NOMO-1 (cell line): Measurements from ENCODE around the gene HSPA4L.

Experiments used
- DNase-seq, 2 experiments: peaks; one replicate each; lab custom pipeline; 2025; ENCODE audit not compliant: unreplicated experiment in 2 of 2; lab: John Stamatoyannopoulos, UW

Gene HSPA4L

DNA sequence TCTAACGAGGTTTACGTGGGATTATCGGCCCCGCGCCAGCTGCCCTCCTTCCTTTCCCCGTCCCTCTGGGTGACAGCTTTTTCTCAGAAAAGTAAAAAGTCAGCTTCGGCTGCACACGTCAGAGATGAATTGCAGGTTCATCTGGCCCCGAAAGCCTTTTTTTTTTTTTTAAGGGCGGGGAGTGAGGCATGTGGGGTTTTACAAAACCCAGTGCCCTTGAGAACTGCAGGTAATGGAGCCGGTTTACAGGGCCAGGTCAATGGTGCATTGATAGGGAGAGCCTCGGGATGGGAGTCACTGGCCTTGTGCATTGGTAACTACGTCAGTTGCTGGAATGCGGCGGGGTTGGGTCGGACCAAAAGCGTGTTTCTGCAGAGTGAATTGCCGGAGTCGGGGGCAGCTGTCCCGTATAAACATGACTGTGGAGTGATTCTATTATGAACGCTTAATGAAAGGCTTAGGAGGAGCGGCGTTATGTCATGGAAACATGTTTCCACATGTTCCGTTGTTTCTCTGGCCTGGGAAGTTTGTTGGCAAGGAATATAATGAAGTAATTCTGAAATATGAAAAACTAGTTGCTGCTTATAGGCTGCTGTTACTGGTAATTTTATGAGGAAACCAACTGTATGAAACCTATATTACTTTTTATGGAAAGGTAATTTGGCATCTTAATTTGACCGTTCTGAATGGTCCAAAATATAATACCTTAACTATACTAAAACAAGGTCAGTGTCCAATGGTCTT, 1.1 kb downstream of the HSPA4L start:
- DNase-seq = no peak

GRCh38 chr4:127783955-127784770, 2.0 kb downstream of the HSPA4L start:
- no peak for DNase-seq

DNA sequence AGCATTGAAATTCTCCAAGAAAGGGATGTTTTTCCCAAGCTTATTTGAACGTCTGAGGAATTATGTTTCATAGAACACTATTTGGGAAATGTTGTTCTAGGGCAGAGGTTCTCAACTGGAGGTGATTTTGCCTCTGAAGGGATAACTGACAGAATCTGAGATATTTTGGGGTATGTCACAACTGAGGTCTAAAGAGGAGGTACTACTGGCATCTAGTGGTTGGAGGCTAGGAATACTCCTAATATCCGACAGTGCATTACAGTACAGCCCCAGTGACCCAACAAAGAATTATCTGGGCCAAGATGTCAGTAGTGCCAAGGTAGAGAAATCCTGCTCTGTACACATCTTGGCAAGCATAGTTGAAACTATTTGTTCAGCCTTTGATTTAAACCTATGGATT, 6.4 kb downstream of the HSPA4L start:
- DNase-seq = peak in 1 of 2 experiments; percentile 15

- no peak for DNase-seq
Measured at GRCh38 chr4:127791391-127791790, 9.3 kb downstream of the HSPA4L start.

GRCh38 chr4:127793528-127793927, 11.4 kb downstream of the HSPA4L start:
- no peak for DNase-seq

DNA sequence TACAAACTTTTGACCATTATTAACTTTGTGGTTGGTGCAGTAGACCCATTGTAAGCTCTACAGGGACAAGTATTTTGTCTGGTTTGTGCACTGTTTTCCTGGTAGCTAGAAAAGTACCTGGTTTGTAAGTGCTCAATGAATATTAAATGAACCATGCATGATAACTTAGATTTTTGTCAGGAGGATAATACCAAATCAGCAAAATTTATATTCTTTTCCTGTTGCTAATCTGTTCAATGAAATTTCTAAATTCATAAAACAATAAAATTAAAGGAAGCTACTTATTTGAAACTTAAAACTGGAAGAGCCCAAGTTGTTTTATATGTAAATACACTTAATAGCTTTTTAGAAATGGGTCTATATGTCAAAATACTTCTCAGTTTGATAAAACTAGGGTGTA, 17.6 kb downstream of the HSPA4L start:
- no peak for DNase-seq

GRCh38 chr4:127809173-127809800, 27.2 kb downstream of the HSPA4L start:
- DNase-seq = no peak

DNA sequence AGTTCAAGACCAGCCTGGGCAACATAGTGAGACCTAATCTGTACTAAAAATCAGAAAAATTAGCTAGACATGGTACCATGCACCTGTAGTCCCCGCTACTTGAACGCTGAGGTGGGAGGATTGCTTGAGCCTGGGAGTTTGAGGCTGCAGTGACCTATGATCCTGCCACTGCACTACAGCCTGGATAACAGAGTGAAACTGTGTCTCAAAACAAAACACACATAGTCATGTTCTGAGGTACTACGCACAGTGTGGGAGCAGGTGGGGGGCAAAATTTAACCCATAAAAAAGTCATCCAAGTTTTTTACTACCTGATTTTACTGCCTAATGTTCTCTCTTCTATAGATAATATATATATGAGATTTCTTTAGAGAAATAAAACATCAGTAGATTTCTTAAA, 28.4 kb downstream of the HSPA4L start:
- DNase-seq = no peak

DNA sequence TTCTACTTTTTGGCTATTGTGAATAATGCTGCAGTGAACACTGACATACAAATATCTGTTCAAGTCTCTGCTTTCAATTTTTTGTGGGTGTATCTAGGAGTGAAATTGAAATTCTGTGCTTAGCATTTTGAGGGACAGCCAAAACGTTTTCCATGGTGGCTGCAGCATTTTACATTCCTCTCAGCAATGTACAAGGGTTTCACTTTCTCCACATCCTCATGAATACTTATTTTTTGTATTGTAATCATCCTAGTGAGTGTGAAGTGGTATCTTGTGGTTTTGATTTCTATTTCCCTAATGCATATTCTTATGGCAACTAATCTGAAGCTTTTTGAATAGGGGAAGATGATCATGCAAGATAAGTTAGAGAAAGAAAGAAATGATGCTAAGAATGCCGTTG, 40.3 kb downstream of the HSPA4L start:
- DNase-seq = no peak

DNA sequence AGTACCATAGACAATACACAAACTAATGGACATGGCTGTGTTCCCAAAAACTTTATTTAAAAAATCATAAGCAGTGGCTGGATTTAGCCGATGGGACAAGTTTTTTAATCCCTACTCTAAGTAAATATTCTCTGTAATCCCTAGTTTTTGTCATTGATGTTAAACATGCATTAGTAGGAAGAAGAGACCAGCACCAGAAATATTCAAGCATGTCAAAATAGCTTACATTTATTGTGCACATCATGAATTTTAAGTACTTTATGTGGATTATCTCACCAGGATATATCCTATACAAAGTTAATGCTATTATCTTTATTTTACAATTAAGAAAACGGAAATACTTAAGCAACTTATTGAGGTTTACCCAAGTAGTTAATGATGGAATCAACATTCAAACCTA, 46.0 kb downstream of the HSPA4L start:
- no peak for DNase-seq

DNA sequence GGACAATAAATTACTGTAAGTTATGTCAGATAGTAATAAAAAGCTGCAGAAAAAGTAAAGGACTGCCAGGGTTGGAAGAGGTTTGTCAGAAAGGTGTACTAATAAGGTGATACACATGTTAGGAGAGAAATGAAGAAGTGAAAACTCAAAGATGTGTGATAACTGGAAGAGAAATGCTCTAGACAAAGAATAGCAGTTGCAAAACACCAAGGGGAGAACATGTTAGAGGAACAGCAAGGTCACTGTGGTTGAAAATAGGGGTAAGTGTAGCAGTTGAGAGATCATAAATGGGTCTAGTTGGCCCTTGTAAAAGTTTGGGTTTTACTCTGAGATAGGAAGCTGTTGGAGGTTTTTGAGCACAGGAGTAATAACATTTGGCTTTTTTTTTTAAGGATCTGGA, 46.9 kb downstream of the HSPA4L start:
- peak in 1 of 2 experiments; percentile 27 for DNase-seq

- DNase-seq = peak; percentile 62 to 89
Measured at GRCh38 chr4:127832585-127832984, 50.5 kb downstream of the HSPA4L start.

GRCh38 chr4:127843704-127844600, 61.8 kb downstream of the HSPA4L start:
- DNase-seq = no peak

DNA sequence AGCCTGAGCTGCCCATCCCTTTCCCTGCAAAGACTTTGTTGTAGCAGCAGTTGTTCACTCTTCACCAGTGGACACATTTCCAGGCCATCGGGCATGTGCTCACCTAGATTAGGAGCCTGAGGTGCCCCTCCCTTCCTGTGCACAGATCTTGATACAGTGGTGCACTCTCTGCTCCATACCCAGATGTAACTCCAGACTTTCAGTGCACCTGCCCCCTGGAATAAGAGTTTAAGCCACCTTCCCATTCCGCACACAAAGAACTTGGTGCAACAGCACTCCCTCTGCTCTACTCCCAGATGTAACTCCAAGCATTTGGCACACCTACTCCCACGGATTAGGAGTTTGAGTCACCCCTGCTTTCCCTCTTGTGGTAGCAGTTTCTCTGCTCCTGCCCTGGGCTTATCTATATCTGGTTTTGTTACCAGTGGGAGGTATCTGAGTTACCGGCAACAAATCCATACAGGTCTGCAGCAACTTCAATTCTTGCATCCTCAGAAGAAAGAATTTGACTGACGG, 62.5 kb downstream of the HSPA4L start:
- no peak for DNase-seq

- no peak for DNase-seq
Measured at GRCh38 chr4:127846061-127846460, 63.9 kb downstream of the HSPA4L start.

- DNase-seq = no peak
Measured at GRCh38 chr4:127846765-127847164, 64.6 kb downstream of the HSPA4L start.

DNA sequence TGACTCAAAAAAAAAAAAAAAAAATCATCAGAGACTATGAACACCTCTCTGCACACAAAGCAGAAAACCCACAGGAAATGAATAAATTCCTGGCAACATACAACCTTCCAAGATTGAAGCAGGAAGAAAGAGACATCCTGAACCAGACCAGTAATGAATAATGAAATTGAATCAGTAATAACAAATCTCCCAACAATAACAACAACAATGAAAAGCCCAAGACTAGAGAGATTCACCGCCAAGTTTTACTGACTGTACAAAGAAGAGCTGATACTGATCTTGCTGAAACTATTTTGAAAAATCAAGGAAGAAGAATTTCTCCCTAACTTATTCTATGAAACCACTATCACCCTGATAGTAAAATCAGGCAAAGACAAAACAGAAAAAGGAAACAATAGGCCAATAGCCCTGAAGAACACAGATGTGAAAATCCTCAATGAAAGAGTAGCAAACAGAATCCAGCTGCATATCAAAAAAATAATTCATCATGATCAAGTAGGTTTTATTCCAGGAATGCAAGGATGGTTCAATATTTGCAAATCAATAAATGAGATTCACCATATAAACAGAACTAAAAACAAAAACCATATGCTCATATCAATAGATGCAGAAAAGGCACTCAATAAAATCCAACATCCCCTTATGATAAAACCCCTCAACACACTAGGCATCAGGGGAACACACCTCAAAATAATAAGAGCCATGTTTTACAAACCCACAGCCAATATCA, 67.5 kb downstream of the HSPA4L start:
- DNase-seq = no peak

- DNase-seq = no peak
Measured at GRCh38 chr4:127852661-127853060, 70.5 kb downstream of the HSPA4L start.

- DNase-seq = no peak
Measured at GRCh38 chr4:127856196-127856812, 74.2 kb downstream of the HSPA4L start.
